ENCODE results near the gene ZSCAN5B.
A peak's percentile ranks its signal among the peaks of the same experiment; 100 is the strongest.

Gene ZSCAN5B

DNA sequence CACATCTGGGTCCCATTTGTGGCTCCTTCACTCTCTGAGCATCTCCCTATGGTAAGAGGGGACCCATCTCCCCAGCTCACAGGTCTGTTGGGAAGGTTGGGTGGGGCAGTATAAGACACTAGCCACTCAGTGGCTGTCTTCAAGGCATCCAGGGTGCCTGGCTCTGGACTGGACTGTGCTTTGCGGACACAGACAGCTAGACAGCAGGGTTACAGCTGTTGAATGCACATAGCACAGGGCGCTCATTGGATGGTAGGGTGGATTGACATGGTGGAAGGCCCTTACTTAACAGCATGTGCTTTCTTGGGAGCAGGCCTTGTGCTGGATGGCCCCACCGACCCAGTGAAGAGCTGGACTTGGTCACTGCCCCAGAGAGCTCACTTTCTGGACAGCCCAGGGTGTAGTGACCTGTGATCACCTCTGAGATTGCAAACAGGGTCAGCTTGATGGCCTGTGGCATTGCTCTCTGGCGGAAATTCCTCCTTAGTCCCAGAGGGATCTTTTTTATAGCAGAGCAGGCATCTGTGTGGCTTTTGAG, 54.6 kb downstream of the ZSCAN5B start:
- no peak for FAIRE-seq

GRCh38 chr19:56142087-56142787, 55.3 kb downstream of the ZSCAN5B start:
- no peak for FAIRE-seq

GRCh38 chr19:56141417-56141993, 56.1 kb downstream of the ZSCAN5B start:
- FAIRE-seq = no peak

DNA sequence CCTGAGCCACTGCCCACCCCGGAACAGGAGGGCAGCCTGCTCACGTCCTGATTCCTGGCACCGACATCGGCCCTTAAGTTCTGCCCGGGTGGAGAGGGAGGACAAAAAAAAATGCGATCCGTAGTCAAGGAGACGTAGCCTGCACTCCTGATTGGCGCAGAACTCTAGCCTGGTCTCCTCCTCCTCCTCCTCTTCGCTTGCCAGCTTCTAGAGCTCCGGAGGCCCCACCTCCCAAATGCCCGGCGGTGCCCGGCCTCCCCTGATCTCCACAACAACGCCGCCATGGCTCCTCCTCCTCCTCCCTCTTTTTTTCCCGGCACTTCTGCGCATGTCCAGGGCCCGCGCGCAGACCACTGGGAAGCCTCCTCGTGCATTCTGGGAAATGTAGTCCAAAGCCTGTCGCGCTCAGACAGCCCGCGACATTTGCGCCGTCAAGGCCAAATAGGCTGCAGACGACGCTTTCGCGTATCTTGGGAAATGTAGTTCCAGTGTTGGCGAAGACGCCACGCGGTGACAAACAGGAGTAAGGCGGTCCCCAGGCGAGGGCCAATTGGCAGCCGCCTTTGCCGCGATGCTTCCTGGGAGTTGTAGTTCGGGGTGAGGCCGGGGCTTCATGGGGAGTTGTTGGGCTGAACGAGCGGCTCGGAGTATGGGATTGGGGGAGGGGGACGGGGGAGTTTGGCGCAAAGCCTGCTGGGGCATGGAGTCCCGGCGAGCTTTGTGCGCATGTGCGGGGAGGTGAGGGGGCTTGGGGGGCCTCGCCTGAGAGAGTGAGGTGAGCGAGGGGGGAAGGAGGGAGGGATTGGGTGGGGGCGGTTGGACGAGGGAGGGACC, 56.8 kb downstream of the ZSCAN5B start, which contains the start of gene ZNF444:
Gene ZNF444, plus strand, starts transcription at position 705 of the 834 bp plus-strand sequence. CDS start 5,625 bp downstream, outside the sequence.
- FAIRE-seq = peak; percentile 99

DNA sequence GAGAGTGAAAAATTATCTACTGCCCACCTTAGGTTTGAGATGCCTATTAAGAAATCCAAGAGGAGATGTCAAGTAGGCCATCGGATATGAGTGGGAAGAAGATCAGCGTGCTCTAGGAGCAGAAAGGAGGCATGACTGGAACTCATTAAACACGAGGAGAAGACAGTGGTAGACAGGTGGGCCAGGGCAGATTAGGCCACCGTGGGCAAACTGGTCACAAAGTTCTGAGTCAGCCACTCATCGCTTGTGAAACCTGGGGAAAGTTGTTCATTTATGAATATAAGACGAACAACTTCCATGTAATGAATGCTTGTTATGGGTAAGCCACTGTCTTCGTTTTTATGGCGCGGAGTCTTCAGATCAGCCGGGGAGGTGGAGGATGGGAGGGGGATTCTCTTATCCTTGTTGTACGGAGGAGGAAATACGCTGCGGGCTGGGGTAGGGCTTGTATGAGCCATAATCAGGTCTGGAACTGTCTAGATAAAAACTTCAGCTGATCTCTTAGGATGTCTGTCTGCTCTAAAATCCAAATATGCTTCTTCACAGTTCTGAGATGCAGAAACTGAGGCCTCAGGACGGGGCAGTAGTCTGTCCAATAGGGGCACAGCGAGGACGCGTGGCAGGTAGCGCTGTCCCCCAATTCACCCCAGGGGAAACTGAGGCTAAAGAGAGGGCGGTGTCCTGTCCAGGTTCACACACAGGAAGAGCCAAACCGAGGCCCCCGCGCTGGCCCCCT, 57.6 kb downstream of the ZSCAN5B start:
- no peak for FAIRE-seq
